ENCODE measurements around the gene STEEP1. TPM values are rescaled to one million over a fixed set of nuclear protein-coding genes. Genes with fewer than 3 reads are reported as not detected.
"Not testable (repeated sequence)": the region's sequence is repeated elsewhere in the genome, so short reads cannot be mapped to it uniquely, and the experiment has no call there.

The STEEP1 gene
- total RNA-seq, 2 experiments from 2014 or later: 27.8 to 28.6 TPM

DNA sequence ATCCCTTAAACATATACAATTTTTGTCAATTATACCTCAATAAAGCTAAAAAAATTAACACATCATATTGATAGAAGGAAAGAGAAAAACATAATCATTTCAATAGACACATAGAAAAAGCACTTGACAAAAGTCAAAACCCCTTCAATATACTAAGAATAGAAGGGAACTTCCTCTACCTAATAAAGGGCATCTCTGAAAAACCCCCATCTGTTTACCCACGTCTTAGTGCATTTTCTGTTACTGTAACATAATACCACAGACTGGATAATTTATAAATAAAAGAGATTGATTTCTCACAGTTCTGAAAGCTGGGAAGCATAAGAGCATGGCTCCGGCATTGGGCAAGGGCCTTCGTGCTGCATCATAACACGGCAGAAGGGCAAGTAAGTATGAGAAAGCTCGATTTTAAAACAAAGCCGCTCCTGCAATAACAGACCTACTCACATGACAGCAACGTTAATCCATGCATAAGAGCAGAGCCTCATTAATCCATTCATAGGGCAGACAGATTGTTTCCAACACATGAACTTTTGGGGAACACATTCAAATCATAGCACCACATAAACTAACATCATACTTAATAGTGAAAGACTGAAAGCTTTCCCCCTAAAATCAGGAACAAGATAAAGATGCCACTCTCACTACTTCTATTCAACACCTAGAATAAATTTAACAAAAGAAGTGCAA is 15.7 kb downstream of the STEEP1 start:
- ChIA-PET POLR2A (interaction anchor here (0.8 kb wide), 1 partner anchor 40 kb away, joined by 4 read pairs; no protein-coding TSS in a partner anchor), CTCF (interaction anchor here (1.3 kb wide), 1 partner anchor 67 kb away, joined by 3 read pairs; no protein-coding TSS in a partner anchor)

DNA sequence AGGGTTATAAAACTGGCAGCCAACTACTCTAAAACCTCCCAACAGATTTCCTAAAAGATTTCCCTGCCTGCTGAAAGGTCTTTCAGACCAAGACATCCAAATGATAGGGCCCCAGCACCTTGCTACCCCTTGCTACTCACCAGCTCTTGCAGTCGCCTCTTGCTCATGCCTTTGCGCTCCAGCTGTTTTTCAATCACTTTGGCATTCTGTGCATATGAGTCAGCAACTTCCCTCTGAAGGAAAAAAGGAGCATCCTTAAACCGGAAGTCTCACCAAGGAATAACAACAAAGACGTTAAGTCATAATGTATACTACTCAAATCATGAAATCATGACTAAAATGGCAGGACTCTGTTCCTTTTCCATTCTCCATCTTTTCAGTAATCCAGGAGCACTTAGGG is 24.0 kb downstream of the STEEP1 start:
- ChIA-PET POLR2A (no interaction called here), CTCF (no interaction called here)

- CTCF ChIA-PET: no interaction called here
Measured at GRCh38 chrX:119539872-119540271, 25.3 kb downstream of the STEEP1 start.

GRCh38 chrX:119537487-119537886 is 27.7 kb downstream of the STEEP1 start:
- ChIA-PET POLR2A (no interaction called here), CTCF (no interaction called here)

More at GRCh38 chrX:119539872-119540271, 25.3 kb downstream of the STEEP1 start:
- POLR2A ChIA-PET: no interaction called here

DNA sequence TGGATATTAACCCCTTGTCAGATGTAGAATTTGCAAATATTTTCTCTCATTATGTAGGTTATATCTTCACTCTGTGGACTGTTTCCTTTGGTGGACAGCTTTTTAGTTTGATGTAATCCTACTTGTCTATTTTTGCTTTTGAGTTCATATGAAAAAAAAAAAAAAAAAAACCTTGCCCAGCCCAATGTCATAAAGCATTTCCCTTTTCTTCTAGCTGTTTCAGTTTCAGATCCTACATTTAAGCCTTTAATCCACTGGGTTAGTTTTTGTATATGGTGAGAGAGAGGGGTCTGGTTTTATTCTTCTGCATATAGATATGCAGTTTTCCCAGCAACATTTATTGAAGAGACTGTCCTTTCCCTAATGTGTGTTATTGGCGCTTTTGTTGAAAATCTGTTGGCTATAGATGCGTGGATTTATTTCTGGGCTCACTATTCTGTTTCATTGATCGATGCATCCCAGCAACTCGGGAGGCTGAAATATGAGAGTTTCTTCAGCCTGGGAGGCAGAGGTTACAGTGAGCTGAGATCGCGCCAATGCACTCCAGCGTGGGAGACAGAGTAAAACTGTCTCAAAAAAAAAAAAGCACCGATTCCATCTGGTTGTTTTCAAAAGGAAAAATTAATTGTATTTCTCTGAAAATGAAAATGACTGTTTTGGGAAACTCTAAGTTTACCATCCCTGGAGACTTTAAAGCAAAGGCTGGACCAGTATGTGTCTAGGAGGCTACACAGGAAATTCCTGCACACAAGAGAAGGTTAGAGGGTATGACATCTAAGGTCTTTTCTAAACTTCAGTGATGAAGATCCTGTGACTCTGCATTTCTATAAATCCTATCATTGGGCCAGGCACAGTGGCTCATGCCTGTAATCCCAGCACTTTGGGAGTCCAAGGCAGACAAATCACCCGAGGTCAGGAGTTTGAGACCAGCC is 35.6 kb downstream of the STEEP1 start:
- ChIA-PET CTCF (no interaction called here), POLR2A (no interaction called here)

GRCh38 chrX:119523664-119524184 is 41.5 kb downstream of the STEEP1 start:
- ChIA-PET POLR2A (no interaction called here), CTCF (no interaction called here)

- POLR2A ChIA-PET: no interaction called here
- CTCF ChIA-PET: no interaction called here
Measured at GRCh38 chrX:119521246-119521645, 44.0 kb downstream of the STEEP1 start.

DNA sequence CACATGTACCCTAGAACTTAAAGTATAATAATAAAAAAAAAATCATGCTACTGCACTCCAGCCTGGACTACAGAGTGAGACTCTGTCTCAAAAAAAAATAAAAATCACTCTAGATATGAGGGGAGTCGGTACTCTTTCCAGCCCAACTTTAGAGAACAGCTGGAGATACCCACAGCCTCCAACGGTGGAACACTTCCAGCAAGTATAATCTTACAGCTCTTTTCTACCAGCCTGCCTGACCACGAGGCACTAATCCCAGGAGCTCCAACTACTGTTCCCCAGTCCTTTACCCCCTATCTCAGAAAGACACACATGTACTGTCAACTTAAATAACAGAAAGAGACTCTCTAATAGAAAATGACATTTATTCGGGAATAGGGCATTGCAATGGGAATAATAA is 46.8 kb downstream of the STEEP1 start:
- ChIA-PET POLR2A (interaction anchor here (0.6 kb wide), 1 partner anchor 119 kb away, joined by 3 read pairs; no protein-coding TSS in a partner anchor), CTCF (no interaction called here)

- ChIA-PET CTCF (interaction anchor here (0.8 to 1.7 kb wide), 5 partner anchors 58 to 268 kb away, joined by 3 to 6 read pairs (median 3); partner anchors contain the start of gene UBE2A), POLR2A (no interaction called here)
Measured at GRCh38 chrX:119516157-119516702, 49.0 kb downstream of the STEEP1 start.

DNA sequence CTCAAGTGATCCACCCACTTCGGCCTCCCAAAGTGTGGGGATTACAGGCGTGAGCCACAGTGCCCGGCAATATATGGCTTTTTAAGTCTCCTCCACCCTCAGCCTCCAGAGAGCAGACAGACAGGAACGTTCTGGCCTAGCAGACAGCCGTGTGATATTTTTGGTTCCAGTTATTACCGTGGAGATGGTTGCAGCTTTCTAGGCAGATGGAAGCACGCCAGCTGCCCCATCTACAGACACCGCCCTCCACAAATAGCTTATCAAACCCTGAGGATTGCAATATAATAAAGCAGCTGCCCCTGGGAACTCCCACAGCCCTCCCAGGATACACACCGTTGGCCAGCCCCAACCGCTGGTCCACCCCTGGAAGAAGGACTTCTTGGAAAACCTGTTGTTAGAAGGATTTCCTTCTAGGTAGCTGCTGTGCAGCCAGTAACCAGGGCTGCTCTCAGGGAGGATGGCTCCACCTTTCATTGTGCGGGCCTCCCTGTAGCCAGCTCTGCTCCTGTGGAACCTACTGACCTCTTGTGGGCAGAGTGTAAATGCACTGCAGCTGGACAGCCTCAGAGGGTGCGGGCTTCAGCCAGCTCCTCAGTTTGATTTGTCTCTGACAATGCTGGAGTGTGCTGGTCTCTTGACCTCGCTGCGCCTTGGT is 52.9 kb downstream of the STEEP1 start:
- ChIA-PET CTCF (interaction anchor here (1.2 kb wide), 1 partner anchor 18 kb away, joined by 3 read pairs; no protein-coding TSS in a partner anchor), POLR2A (no interaction called here)

GRCh38 chrX:119507206-119507605 is 58.0 kb downstream of the STEEP1 start:
- CTCF ChIA-PET: interaction anchor here (0.7 kb wide), 2 partner anchors 27 to 228 kb away, joined by 3 to 4 read pairs; no protein-coding TSS in a partner anchor

DNA sequence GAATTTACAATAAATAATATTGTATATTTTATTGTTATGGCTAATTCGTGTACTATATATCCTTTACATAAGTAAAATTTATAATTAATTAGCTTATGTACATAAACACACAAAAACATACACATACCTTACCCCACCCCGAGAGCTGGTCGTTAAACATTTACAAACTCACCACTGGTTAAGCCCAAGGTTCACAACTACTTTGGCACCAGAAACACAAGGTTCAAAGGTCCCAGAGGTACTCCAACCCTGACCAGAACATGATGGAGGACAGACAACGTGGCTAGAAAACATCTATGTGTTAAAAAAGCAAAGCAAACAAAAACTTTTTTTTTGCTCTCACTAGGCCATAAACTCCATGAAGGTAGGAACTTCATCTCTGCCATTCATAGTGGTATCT is 59.3 kb downstream of the STEEP1 start:
- ChIA-PET CTCF (no interaction called here), POLR2A (interaction anchor here (0.5 kb wide), 1 partner anchor 476 kb away, joined by 4 read pairs; no protein-coding TSS in a partner anchor)

More at GRCh38 chrX:119507206-119507605, 58.0 kb downstream of the STEEP1 start:
- POLR2A ChIA-PET: no interaction called here

DNA sequence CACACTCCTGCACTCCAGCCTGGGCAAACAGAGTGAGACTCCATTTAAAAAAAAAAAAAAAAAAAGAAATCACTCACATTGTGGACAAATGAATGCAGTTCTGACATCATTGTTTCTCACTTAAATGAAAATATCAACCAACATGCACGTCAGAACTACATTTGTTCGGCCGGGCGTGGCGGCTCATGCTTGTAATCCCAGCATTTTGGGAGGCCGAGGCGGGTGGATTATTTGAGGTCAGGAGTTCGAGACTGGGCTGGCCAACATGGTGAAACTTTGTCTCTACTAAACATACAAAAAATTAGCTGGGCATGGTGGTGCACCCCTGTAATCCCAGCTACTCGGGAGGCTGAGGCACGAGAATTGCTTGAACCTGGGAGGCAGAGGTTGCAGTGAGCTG is 60.1 kb downstream of the STEEP1 start:
- CTCF ChIA-PET: interaction anchor here (0.7 kb wide), 2 partner anchors 226 to 613 kb away, joined by 3 to 5 read pairs; no protein-coding TSS in a partner anchor
- POLR2A ChIA-PET: not testable (repeated sequence)

DNA sequence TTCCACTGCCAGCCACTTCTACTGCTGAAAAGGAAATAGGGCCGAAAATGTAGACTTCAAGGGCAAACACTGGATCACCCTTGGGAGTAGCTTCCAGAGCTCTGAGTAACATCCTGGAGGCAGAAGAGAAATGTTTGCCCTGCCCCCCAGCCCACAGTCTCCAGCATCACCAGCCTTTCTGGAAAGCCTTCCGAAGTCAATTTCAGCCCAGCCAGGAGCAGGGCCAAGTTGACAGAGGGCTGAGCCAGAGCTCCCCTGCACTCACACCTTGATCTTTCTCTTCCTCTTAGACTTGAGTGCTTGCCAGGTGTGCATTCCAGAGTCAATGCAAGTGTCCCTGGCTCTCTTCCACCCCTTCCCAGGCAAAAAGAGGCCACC is 61.7 kb downstream of the STEEP1 start:
- CTCF ChIA-PET: interaction anchor here (0.9 to 1.3 kb wide), 2 partner anchors 10 to 226 kb away, joined by 3 to 4 read pairs; no protein-coding TSS in a partner anchor

DNA sequence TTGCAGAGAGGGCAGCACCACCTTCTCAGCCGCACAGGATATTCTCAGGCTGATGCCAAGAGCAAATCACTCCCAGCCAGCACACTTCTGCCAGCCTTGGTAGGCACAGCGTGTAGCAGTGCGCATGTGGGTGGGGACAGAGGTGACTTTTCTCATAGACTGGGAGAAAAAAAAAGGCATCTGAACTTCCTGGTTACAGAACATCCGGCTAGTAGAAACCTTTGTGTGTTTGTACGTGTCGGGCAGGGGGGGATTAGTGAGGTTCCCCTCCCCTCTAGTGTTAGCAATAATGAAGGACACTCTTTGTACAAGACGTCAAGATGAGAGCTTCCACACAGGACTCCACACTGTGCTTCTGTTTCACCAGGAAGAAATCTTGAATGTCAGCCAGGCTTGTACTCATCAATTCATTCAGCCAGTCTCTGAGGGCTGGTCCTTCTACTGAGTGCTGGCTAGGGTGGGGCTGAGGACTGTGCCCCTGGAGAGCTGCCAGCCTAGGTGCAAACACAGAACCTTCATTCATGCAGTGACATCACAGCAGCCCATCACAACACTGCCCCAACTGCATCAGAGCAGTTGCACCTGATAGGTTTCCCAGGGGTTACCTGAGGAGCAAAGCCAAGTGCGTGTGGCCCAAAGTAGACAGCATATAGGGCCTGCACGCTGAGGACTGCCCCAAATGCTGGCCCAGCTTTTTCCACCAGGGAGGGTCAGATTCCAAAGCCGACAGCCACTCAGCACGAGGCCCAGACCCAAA is 62.3 kb downstream of the STEEP1 start:
- CTCF ChIA-PET: interaction anchor here (0.9 to 1.3 kb wide), 2 partner anchors 9 to 227 kb away, joined by 3 to 4 read pairs; no protein-coding TSS in a partner anchor
- POLR2A ChIA-PET: no interaction called here

More for the DNA sequence above, 61.7 kb downstream of the STEEP1 start:
- POLR2A ChIA-PET: no interaction called here

GRCh38 chrX:119501511-119502148 is 63.6 kb downstream of the STEEP1 start:
- CTCF ChIA-PET: no interaction called here
- POLR2A ChIA-PET: no interaction called here

DNA sequence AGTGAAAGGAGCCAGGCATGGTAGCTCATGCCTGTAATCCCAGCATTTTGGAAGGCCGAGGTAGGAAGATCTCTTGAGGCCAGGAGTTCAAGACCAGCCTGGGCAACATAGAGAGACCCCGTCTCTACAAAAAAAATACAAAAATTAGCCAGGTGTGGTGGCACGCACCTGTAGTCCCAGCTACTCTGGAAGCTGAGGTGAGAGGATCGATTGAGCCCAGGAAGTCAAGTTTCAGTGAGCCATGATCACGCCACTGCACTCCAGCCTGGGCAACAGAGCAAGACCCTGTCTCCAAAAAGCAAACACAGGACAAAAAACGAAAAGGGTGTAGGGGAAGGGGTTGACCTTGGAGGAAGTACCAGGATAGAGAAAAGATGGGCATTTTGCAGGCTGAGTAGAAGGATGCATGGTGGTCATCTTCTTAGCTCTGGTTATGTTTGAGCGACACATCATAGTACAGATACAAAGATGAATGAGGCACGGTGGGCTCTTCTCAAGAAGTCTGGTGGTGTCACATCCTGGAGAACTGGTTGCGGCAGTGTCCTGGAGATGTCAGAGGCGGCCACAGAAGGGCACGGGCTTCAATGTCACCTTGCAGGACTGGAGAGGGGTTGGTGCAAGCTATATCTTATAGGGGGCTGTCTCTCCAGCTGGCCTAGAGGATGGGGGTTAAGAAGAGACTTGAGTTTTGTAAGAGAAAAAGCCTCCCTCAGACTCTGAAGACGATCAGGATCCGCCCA is 65.0 kb downstream of the STEEP1 start:
- POLR2A ChIA-PET: interaction anchor here (0.5 kb wide), 1 partner anchor 221 kb away, joined by 3 read pairs; no protein-coding TSS in a partner anchor
- CTCF ChIA-PET: interaction anchor here (1.0 kb wide), 1 partner anchor 17 kb away, joined by 3 read pairs; no protein-coding TSS in a partner anchor

Data from activated CD8-positive, alpha-beta memory T cell treated with anti-CD3 and anti-CD28 coated beads for 36 hours (primary cell).